HepG2 (cell line): ENCODE data around the gene PAIP1. TPM values are rescaled to one million over a fixed set of nuclear protein-coding genes. Genes with fewer than 3 reads are reported as not detected.

Source experiments
- ATAC-seq: fragments of 200-7000 bp; cut with Tn5 transposase; 3 replicates; pipeline ENCODE4 v1.9.1; 2020; ENCODE audit warnings: mild to moderate bottlenecking, moderate library complexity
- BruUV-seq: library from RNA; stranded (reverse); fragments of 400-500 nt; replicated peaks from 2 replicates; lab custom pipeline; 2021; lab: Mats Ljungman, UMichigan
- CTCF ChIA-PET: fragments of 300-600 bp; formaldehyde crosslinking; extraction: SDS; loops from one replicate; lab custom pipeline; 2021; ENCODE audit warnings: low total read pairs, inconsistent platforms, low intra/inter-chr PET ratio; lab: Yijun Ruan, JAX
- POLR2A ChIA-PET: fragments of 350-600 bp; sonication (Branson Sonifier 250); formaldehyde crosslinking; loops from one replicate; lab custom pipeline; 2020; ENCODE audit warnings: antibody characterized with exemption, inconsistent platforms; lab: Yijun Ruan, JAX
- DNase-seq: peaks from one replicate; pipeline ENCODE4 v3.0.0-alpha.2; 2015; ENCODE audit warnings: low spot score
- FAIRE-seq: peaks from 3 replicates; lab custom pipeline; 2011; peaks lifted over from hg19 to GRCh38; lab: Jason Lieb, UNC
- H2AFZ ChIP-seq: one replicate; pipeline ENCODE4 v1.6.1; 2011; ENCODE audit warnings: low read length, inconsistent platforms
- H3K27ac ChIP-seq: fragments of 300-600 bp; 3 replicates; pipeline ENCODE4 v1.8.0; 2011; ENCODE audit warnings: mixed run types, mild to moderate bottlenecking, mixed read lengths, low read length, inconsistent platforms; ENCODE audit not compliant: insufficient read depth; ENCODE audit errors: extremely low read length
- H3K27me3 ChIP-seq, 2 experiments: fragments of 200-600 bp in 1 of 2; 2 replicates in 1 of 2; 3 replicates in 1 of 2; pipeline versions ENCODE4 v1.6.0 to v1.8.0; 2011; ENCODE audit warnings: low read length in 2 of 2, mild to moderate bottlenecking in 2 of 2, moderate library complexity in 2 of 2, inconsistent platforms in 1 of 2; ENCODE audit not compliant: insufficient read depth in 2 of 2, control insufficient read depth in 1 of 2
- H3K36me3 ChIP-seq, 2 experiments: fragments of 200-600 bp in 1 of 2; replicated peaks in 1 of 2; 2 replicates in 1 of 2; 3 replicates in 1 of 2; pipeline versions ENCODE4 v1.5.1 to v1.8.0; 2011; ENCODE audit warnings: low read length in 2 of 2, inconsistent platforms in 1 of 2; ENCODE audit not compliant: insufficient read depth in 2 of 2, control insufficient read depth in 1 of 2
- H3K4me1 ChIP-seq: 2 replicates; pipeline ENCODE4 v1.5.1; 2012; ENCODE audit warnings: low read length, inconsistent platforms; ENCODE audit not compliant: insufficient read depth
- H3K4me2 ChIP-seq: 2 replicates; pipeline ENCODE4 v1.6.0; 2011; ENCODE audit warnings: low read depth, low read length, inconsistent platforms
- H3K4me3 ChIP-seq, 3 experiments: fragments of 200-600 bp in 1 of 3; sonication (generic), shearing (Covaris generic) in 1 of 3; replicated peaks in 1 of 3; 2 replicates each; pipeline ENCODE4 v1.5.1; 2011 to 2016; ENCODE audit warnings: low read length in 3 of 3, inconsistent platforms in 2 of 3, low read depth in 2 of 3, mild to moderate bottlenecking in 2 of 3, control low read depth in 1 of 3, mixed read lengths in 1 of 3; ENCODE audit not compliant: insufficient read depth in 1 of 3
- H3K79me2 ChIP-seq: one replicate; pipeline ENCODE4 v1.6.1; 2011; ENCODE audit warnings: low read length, inconsistent platforms; ENCODE audit not compliant: insufficient read depth
- H3K9ac ChIP-seq: 2 replicates; pipeline ENCODE4 v1.6.0; 2011; ENCODE audit warnings: mild to moderate bottlenecking, low read depth, low read length, inconsistent platforms; ENCODE audit not compliant: insufficient read depth
- H3K9me3 ChIP-seq: 2 replicates; pipeline ENCODE4 v1.5.1; 2012; ENCODE audit warnings: mild to moderate bottlenecking, low read length
- H4K20me1 ChIP-seq: 2 replicates; pipeline ENCODE4 v1.6.0; 2011; ENCODE audit warnings: inconsistent platforms, mild to moderate bottlenecking, low read length, moderate library complexity; ENCODE audit not compliant: insufficient read depth
- ATF2 ChIP-seq: sonication (generic); formaldehyde crosslinking; IDR thresholded peaks from 2 replicates; pipeline ENCODE4 v1.4.0; 2020; ENCODE audit warnings: missing genetic modification reagents
- DBP ChIP-seq: sonication (generic); formaldehyde crosslinking; IDR thresholded peaks from 2 replicates; pipeline ENCODE4 v1.4.0; 2020; ENCODE audit warnings: missing genetic modification reagents; ENCODE audit errors: not compliant biosample characterization
- DMTF1 ChIP-seq: sonication (generic); formaldehyde crosslinking; IDR thresholded peaks from 2 replicates; pipeline ENCODE4 v1.4.0; 2020; ENCODE audit warnings: mild to moderate bottlenecking, missing genetic modification reagents
- MAFF ChIP-seq: IDR thresholded peaks from 2 replicates; pipeline ENCODE4 v1.6.1; 2011; ENCODE audit warnings: low read depth, low read length, improper control_type of control experiment
- MBD4 ChIP-seq: IDR thresholded peaks from 2 replicates; pipeline ENCODE4 v1.6.1; 2012; ENCODE audit warnings: low read length, inconsistent platforms, borderline replicate concordance
- REPIN1 ChIP-seq: sonication (generic); formaldehyde crosslinking; IDR thresholded peaks from 2 replicates; pipeline ENCODE4 v1.8.0; 2022; ENCODE audit warnings: missing genetic modification reagents, low read depth, mild to moderate bottlenecking, borderline replicate concordance
- RORA ChIP-seq: sonication (generic); formaldehyde crosslinking; IDR thresholded peaks from 2 replicates; pipeline ENCODE4 v1.5.0; 2020; ENCODE audit warnings: mild to moderate bottlenecking, missing genetic modification reagents, moderate library complexity
- THAP7 ChIP-seq: sonication (generic); formaldehyde crosslinking; IDR thresholded peaks from 2 replicates; pipeline ENCODE4 v1.8.1; 2023; ENCODE audit warnings: mild to moderate bottlenecking, missing genetic modification reagents
- ZNF160 ChIP-seq: sonication (generic); formaldehyde crosslinking; IDR thresholded peaks from 2 replicates; pipeline ENCODE4 v1.8.0; 2022; ENCODE audit warnings: mild to moderate bottlenecking, inconsistent platforms, missing genetic modification reagents
- ZNF660 ChIP-seq: sonication (generic); formaldehyde crosslinking; IDR thresholded peaks from 2 replicates; pipeline ENCODE4 v1.5.1; 2020; ENCODE audit warnings: mild to moderate bottlenecking, low read depth, missing genetic modification reagents, borderline replicate concordance
- ZNF670 ChIP-seq: sonication (generic); formaldehyde crosslinking; IDR thresholded peaks from 2 replicates; pipeline ENCODE4 v1.8.0; 2022; ENCODE audit warnings: mild to moderate bottlenecking, missing genetic modification reagents, borderline replicate concordance
- ZNF709 ChIP-seq: sonication (generic); formaldehyde crosslinking; IDR thresholded peaks from 2 replicates; pipeline ENCODE4 v1.5.0; 2020; ENCODE audit warnings: mild to moderate bottlenecking, missing genetic modification reagents
- WGBS: methylation state at CpG from one replicate; pipeline ENCODE4 v1.1.6; 2017; ENCODE audit warnings: low lambda C conversion rate; 5-methylcytosine and 5-hydroxymethylcytosine counted together
- in situ Hi-C: cut with HindIII; loops from 2 replicates; pipeline ENCODE4 v1.10.0; 2017; ENCODE audit warnings: low pct_unique_long_range_greater_than_20kb; ENCODE audit not compliant: extremely low pct_ligation_motif_present
- intact Hi-C: fragments of 100-400 bp; cut with micrococcal nuclease; formaldehyde crosslinking; loops from one replicate; pipeline ENCODE4 v1.10.0; 2022; ENCODE audit not compliant: unreplicated experiment
- polyA plus RNA-seq, 8 experiments: library from polyadenylated mRNA; depleted of rRNA in 3 of 8; stranded (reverse) in 7 of 8; unstranded in 1 of 8; fragments of >200 nt; fragmentation: Illumina TruSeq in 4 of 8; extraction: Trizol in 4 of 8; gene quantifications; 2 replicates each; pipeline versions ENCODE4 v1.2.1 to v1.2.3, GENCODE V29; 2011 to 2016; ENCODE audit warnings: low read depth in 4 of 8, missing spikeins in 1 of 8, mixed read lengths in 1 of 8; ENCODE audit not compliant: insufficient read depth in 1 of 8
- total RNA-seq, 5 experiments: library from RNA; depleted of rRNA; stranded (reverse); fragments of >200 nt; fragmentation: Illumina TruSeq; extraction: Trizol; gene quantifications; 2 replicates each; pipeline ENCODE4 v1.2.3, GENCODE V29; 2016; ENCODE audit warnings: low read depth in 1 of 5
- TF ChIP-seq, protein P1 (sequence below): sonication (generic); formaldehyde crosslinking; IDR thresholded peaks from 2 replicates; pipeline ENCODE4 v1.4.0; 2020; ENCODE audit warnings: mild to moderate bottlenecking, missing genetic modification reagents
- TF ChIP-seq, protein P2 (sequence below): sonication (generic); formaldehyde crosslinking; IDR thresholded peaks from 2 replicates; pipeline ENCODE4 v1.9.0; 2022; ENCODE audit warnings: missing genetic modification reagents, mild to moderate bottlenecking, borderline replicate concordance

Gene PAIP1
- total and polyA plus RNA-seq, 2 of the 13 experiments (the other 11 are each of a cell fraction or from before 2014, with no cell fraction given): 96.6 to 116 TPM

DNA sequence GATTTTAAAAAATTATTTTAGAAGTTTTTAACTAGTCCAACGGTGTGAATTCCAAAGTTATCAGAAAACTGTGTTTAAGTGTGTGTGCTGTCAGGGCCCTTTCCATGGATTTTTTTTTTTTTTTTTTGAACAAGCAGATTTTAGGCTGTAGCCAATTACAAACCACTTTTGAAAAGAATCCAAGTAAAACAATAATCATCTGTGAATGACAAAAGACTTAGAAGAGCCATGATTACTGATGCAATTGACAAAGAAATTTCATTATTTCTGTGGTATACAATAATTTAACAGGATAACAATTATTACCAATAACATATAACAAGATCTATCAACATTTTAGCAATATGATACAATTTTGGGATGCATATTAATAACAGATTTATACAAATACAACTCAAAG is 16.2 kb upstream of the PAIP1 start:
- Histone ChIP-seq H3K9ac (no peak overlapping the region), H2AFZ (no peak overlapping the region), H3K27me3 (no peaks in the 10 kb centered on the region), H3K9me3 (no peaks in the 10 kb centered on the region), H3K79me2 (no peaks in the 10 kb centered on the region), H3K36me3 (peaks cover 0 to 2% of the 10 kb centered on the region in 2 experiments; a peak in 3 of 5 replicates), H3K4me1 (no peaks in the 10 kb centered on the region), H3K4me3 (no peak overlapping the region), H3K27ac (no peak overlapping the region), H3K4me2 (no peak overlapping the region), H4K20me1 (no peaks in the 10 kb centered on the region)
- ATAC-seq: no peak
- POLR2A ChIA-PET: no interaction called here
- in situ Hi-C loops: no loop called here
- no TSS peak for BruUV-seq
- 88% methylated on average over 1 of the region's 1 CpG for WGBS
- intact Hi-C loops: no loop called here
- DNase-seq: no peak
- FAIRE-seq: no peak
- CTCF ChIA-PET: no interaction called here
- TF ChIP-seq ZNF160 (CRISPR knock-in tag) (no peak), MAFF (no peak), ZNF660 (CRISPR knock-in tag) (no peak), MBD4 (no peak), ZNF670 (CRISPR knock-in tag) (no peak), ATF2 (CRISPR knock-in tag) (no peak), ZNF709 (no peak), THAP7 (CRISPR knock-in tag) (no peak), DMTF1 (CRISPR knock-in tag) (no peak), RORA (CRISPR knock-in tag) (no peak), REPIN1 (CRISPR knock-in tag) (no peak), DBP (no peak)
- TF ChIP-seq, protein P1, sequence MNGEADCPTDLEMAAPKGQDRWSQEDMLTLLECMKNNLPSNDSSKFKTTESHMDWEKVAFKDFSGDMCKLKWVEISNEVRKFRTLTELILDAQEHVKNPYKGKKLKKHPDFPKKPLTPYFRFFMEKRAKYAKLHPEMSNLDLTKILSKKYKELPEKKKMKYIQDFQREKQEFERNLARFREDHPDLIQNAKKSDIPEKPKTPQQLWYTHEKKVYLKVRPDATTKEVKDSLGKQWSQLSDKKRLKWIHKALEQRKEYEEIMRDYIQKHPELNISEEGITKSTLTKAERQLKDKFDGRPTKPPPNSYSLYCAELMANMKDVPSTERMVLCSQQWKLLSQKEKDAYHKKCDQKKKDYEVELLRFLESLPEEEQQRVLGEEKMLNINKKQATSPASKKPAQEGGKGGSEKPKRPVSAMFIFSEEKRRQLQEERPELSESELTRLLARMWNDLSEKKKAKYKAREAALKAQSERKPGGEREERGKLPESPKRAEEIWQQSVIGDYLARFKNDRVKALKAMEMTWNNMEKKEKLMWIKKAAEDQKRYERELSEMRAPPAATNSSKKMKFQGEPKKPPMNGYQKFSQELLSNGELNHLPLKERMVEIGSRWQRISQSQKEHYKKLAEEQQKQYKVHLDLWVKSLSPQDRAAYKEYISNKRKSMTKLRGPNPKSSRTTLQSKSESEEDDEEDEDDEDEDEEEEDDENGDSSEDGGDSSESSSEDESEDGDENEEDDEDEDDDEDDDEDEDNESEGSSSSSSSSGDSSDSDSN (CRISPR knock-in tag): no peak
- TF ChIP-seq, protein P2, sequence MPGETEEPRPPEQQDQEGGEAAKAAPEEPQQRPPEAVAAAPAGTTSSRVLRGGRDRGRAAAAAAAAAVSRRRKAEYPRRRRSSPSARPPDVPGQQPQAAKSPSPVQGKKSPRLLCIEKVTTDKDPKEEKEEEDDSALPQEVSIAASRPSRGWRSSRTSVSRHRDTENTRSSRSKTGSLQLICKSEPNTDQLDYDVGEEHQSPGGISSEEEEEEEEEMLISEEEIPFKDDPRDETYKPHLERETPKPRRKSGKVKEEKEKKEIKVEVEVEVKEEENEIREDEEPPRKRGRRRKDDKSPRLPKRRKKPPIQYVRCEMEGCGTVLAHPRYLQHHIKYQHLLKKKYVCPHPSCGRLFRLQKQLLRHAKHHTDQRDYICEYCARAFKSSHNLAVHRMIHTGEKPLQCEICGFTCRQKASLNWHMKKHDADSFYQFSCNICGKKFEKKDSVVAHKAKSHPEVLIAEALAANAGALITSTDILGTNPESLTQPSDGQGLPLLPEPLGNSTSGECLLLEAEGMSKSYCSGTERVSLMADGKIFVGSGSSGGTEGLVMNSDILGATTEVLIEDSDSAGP (CRISPR knock-in tag): no peak
